HG03103 (cell line): ENCODE data around the gene KCNIP1.
"Not testable (repeated sequence)": the region's sequence is repeated elsewhere in the genome, so short reads cannot be mapped to it uniquely, and the experiment has no call there.

Source experiments
- ATAC-seq: cut with Tn5 transposase; IDR thresholded peaks from one replicate; pipeline ENCODE4 v1.9.1; 2021; ENCODE audit warnings: low read depth; ENCODE audit not compliant: unreplicated experiment

KCNIP1 gene

DNA sequence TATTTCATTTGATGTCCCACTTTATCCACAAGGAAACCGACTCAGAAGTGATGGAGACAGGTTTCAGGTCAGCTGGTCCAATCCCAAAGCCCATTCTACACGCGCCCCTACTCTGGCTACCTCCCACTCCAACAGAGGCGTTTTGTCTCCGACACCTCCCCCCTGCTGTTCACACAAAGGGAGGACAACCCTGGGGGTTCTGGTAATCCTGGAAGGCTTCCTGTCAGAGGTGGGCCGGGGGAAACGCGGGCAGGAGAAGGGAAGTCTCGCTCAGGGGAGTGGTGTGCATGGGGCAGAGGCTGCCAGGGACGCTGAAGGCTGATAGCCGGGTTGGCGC lies 240.0 kb downstream of the KCNIP1 start:
- no peak for ATAC-seq

- ATAC-seq = no peak
Observed at GRCh38 chr5:170745481-170746071, 241.8 kb downstream of the KCNIP1 start.

DNA sequence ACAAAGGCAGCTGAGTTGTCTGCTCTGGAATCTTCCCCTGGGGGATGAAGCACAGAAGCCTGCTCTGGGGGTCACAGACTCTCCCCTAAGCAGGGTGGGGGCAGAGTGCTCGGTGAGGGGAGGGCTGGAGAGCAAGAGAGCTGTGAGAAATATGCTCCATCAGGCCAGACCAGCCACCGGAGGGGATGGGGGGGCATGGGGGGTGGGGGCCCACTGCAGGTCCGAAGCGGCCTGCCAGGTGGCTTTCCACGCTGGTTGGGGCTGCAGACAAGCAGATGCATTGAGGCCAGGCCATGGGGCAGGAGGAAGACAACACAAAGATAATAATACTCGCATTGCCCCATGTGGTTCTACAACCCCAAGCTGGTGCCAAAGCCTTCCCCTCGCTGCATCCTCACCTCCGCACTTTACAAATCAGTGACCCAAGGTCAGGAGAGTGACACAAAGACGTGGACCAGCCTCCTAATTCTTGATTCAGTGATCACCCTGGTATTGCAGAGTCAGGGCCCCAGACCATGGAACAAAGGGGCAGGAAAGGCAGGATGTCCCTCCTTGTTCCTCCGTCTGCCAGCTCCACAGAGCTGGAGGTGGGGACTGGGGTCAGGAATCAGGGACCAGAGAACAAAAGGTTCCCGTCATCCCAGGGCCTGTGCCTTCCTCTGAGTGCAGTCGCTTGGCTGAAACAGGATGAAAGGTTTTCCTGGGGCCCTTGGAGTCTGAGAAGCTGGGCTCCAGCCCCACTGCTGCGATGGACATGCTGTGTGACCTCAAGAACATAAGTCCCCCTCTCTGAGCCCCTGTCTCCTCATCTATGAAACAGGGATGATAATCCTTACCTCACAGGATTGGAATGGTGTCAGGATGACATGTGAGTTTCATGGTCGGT lies 242.5 kb downstream of the KCNIP1 start:
- no peak for ATAC-seq

DNA sequence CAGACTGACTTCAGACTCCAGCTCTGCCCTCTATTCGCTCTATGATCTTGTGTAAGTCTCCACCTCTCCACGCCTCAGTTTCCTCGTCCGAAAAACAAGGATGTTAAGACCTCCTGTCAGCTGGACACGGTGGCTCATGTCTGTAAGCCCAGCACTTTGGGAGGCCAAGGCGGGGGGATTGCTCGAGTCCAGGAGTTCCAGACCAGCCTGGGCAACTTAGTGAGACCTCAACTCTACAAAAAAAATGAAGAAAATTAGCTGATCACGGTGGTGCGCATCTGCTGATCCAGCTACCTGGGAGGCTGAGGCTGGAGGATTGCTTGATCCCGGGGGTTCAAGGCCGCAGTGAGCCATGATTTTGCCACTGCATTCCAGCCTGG lies 243.1 kb downstream of the KCNIP1 start:
- ATAC-seq = no peak

- no peak for ATAC-seq
Observed at GRCh38 chr5:170747357-170747756, 243.5 kb downstream of the KCNIP1 start.

- no peak for ATAC-seq
Observed at GRCh38 chr5:170747851-170748250, 244.0 kb downstream of the KCNIP1 start.

DNA sequence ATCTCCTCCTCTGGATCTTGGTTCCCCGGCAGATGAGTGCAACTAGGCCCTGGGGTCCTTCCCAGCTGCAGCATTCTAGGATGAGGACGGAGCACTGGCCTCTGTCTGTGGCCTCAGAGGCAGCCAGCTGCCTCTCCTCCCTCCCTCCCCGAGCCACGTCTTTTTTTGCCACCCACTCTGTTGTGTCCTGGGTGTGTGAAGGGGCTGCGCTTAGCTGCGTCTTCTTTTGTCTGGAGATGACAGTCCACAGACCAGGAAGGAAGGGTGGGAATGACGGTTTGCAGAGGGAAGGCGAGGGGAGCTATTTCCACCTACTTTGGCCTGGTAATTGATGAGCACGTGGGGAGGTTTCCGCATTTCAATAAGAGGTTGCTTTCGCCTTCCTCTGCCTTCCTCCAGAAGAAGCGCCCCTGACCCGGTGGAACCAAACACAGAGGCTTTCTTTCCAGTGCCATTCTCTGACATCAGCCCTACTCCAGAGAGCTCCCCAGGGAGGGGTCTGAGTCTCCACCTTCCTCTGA lies 245.2 kb downstream of the KCNIP1 start:
- ATAC-seq = no peak

DNA sequence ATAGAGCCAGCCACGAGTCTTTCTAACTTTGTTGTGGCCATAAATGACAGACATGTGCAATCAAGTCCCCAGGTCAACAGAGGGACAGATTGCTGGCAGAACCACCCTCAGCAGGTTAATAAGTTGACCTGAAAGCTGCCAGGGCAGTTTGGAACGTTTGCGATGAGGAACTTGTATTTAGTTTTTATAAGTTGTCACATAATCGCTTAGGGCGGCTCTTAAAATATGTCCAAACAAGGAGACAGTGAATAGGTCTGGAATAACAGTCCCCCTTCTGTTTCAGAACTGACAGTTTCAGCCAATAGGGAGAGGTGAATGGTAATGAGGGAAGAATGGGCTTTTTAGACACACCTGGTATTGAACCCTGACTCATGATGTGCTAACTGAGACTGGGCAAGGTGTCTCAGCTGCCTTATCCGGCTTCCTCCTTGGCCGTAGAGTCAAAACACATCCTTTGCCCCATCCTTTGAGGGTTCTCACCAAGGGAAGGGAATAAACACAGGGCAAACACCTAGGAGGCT lies 246.2 kb downstream of the KCNIP1 start:
- ATAC-seq = no peak

GRCh38 chr5:170750791-170751190 lies 247.0 kb downstream of the KCNIP1 start:
- ATAC-seq = no peak

GRCh38 chr5:170751631-170752030 lies 247.8 kb downstream of the KCNIP1 start:
- ATAC-seq = no peak

- ATAC-seq = no peak
Observed at GRCh38 chr5:170752257-170753215, 248.7 kb downstream of the KCNIP1 start.

GRCh38 chr5:170753311-170753710 lies 249.5 kb downstream of the KCNIP1 start:
- ATAC-seq = no peak

DNA sequence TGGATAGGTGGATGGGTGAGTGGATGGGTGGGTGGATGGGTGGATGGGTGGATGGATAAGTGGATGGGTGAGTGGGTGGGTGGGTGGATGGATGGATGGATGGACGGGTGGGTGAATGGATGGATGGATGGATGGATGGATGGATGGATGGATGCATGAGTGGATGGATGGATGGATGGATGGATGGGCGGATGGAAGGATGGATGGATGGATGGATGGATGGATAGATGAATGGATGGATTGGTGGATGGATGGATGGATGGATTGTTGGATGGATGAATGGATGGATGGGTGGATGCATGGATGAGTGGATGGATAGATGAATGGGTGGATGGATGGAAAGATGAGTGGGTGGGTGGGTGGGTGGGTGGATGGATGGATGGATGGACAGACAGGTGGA lies 250.7 kb downstream of the KCNIP1 start:
- not testable (repeated sequence) for ATAC-seq

DNA sequence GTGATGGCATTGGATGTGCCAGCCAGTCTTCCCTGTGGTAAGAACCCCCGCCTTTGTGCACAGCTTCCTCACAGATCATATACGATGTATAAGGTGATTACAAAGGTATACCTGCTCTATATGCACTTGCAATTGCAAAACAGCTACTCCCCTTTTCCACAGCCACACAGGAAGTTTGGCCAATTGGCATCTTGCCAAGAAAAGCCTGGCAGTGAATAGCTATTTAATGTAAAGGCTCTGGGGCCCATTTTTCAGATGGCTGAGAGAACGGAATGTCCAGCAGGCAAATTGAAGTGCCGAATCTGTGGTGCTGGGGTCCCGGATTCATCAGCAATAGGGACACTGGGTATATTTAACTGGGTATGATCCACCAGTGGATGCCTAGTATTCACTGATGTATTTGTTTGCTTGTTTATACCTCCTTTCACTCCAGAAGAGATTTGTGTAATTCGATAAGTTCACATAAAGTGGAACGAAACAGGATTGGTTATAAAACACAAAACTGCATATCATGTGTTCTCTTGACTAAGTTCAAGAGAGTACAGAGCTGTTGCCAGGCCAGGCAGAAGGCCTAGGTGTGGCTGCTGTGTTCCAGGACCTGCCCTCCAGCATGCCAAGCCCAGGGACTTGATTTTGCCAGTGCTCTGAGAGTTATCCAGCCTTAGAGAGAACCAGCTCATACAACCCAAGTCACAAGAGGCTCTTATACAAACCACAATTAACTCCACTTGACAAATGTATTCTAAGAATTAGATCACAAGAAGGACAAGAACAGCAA lies 252.0 kb downstream of the KCNIP1 start:
- ATAC-seq = no peak

- no peak for ATAC-seq
Observed at GRCh38 chr5:170756691-170757090, 252.9 kb downstream of the KCNIP1 start.

- no peak for ATAC-seq
Observed at GRCh38 chr5:170757182-170757601, 253.4 kb downstream of the KCNIP1 start.

GRCh38 chr5:170757669-170758068 lies 253.8 kb downstream of the KCNIP1 start:
- ATAC-seq = no peak

DNA sequence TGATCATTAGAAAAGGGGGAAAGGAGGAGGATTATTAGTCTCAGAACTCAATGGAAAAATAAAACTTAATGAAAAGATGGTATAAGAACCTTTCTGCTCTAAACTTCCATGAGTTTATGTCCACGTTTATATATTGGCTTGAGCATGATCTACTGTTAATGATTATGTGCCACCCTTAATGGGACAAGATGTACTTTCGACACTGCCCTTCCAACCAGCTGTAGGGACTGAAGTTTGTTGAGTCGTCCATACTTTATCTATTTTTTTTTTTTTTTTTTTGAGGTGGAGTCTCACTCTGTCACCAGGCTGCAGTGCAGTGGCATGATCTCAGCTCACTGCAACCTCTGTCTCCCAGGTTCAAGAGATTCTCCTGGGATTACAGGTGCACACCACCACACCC lies 254.7 kb downstream of the KCNIP1 start:
- no peak for ATAC-seq

- ATAC-seq = no peak
Observed at GRCh38 chr5:170760113-170760512, 256.3 kb downstream of the KCNIP1 start.
